Right ventricle myocardium inferior (tissue), 1 donor: ENCODE measurements around the gene TXNRD2. TPM values are rescaled to one million over a fixed set of nuclear protein-coding genes. Genes with fewer than 3 reads are reported as not detected.

Source experiments
- ATAC-seq: fragments of 200-7000 bp; cut with Tn5 transposase; one replicate; pipeline ENCODE4 v1.9.1; 2020; ENCODE audit warnings: mild to moderate bottlenecking, moderate library complexity
- DNase-seq: peaks from one replicate; pipeline ENCODE4 v3.0.0; 2021; ENCODE audit errors: missing footprints
- intact Hi-C: fragments of 100-400 bp; cut with DNase I; formaldehyde crosslinking; loops from one replicate; pipeline ENCODE4 v1.11.0; 2022
- total RNA-seq: library from RNA; stranded (reverse); fragmentation: NEBNext Ultra II Directional; extraction: Animal tissue kit (Norgen Biotek cat#: 25700); gene quantifications from one replicate; pipeline ENCODE4 v1.2.1, GENCODE V29; 2021
- donor health status: DM: no; HTN: yes; CAD: no; lungs with severe emphysema.

The TXNRD2 gene
- total RNA-seq, 1 donor from 2014 or later: 40.9 TPM

DNA sequence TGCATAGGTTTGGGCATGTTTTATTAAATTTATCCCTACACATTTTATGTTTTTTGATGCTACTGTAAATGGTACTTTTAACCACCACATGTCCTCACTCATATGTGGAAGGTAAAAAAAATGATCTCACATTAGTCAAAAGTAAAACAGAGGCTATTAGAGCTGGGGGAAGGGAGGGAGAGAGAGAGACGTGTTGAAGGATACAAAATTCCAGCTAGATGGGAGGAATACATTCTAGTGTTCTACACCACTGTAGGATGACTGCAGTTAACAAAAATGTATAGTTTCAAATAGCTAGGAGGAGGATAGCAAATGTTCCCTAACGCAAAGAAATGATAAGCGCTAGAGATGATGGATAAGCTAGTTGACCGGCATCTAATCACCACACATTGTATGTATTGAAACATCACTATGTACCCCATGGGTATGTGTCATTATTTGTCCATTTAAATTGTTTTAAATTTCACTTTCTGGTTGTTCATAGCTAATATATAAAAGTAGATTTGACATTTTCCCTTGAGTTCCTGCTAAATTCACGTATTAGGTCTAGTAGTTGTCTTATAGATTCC is 77.0 kb downstream of the TXNRD2 start:
- DNase-seq (no peak), ATAC-seq (no peak)
- intact Hi-C loops: no loop called here

- ATAC-seq (no peak), DNase-seq (no peak)
- intact Hi-C loops: no loop called here
Observed at GRCh38 chr22:19863571-19863970, 78.0 kb downstream of the TXNRD2 start.

DNA sequence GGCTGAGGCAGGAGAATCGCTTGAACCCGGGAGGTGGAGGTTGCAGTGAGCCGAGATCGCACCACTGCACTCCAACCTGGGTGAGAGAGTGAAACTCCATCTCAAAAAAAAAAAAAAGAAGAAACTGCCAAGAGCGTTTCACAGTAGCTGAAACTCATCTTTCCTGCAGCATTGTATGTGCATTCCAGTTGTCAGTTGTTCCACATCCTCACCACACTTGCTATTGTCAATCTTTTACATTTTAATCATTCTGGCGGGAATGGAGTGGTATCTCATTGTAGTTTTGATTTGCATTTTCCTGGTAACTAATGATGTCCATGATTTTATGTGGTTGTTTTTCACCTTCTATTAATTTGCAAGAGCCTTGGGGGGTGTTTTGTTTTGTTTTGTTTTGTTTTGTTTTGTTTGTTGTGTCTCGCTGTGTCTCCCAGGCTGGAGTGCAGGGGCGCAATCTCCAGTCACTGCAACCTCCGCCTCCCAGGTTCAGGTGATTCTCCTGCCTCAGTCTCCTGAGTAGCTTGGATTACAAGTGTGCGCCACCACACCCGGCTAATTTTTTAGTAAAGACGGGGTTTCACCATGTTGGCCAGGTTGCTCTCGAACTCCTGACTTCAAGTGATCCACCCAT is 78.9 kb downstream of the TXNRD2 start:
- ATAC-seq (no peak), DNase-seq (no peak)
- intact Hi-C loops: no loop called here

- intact Hi-C loops: loop anchor here (10.0 kb wide), 1 partner anchor 255 kb away; the partner anchor contains the start of genes RANBP1 and TRMT2A
- ATAC-seq (no peak), DNase-seq (no peak)
Observed at GRCh38 chr22:19859861-19860510, 81.6 kb downstream of the TXNRD2 start.

GRCh38 chr22:19857382-19857781 is 84.2 kb downstream of the TXNRD2 start:
- ATAC-seq: no peak

GRCh38 chr22:19855504-19856409 is 85.9 kb downstream of the TXNRD2 start:
- DNase-seq (peak; percentile 77), ATAC-seq (peak; percentile 15)
- intact Hi-C loops: loop anchor here (2.0 to 10.0 kb wide), 2 partner anchors 25 to 259 kb away; partner anchors contain the start of genes RANBP1 and TRMT2A

More at GRCh38 chr22:19857382-19857781, 84.2 kb downstream of the TXNRD2 start:
- intact Hi-C loops: loop anchor here (10.0 kb wide), 1 partner anchor 257 kb away; the partner anchor contains the start of genes RANBP1 and TRMT2A
- DNase-seq: no peak

GRCh38 chr22:19854778-19855503 is 86.7 kb downstream of the TXNRD2 start, which contains the start of the genes GNB1L and RTL10:
Gene GNB1L, minus strand, starts transcription at chr22:19854874. Its CDS starts 33,519 bp downstream, at chr22:19821355.
Gene RTL10, minus strand, starts transcription at chr22:19854874. Its CDS starts 2,613 bp downstream, at chr22:19852261.
- intact Hi-C loops: loop anchor here (2.0 to 10.0 kb wide), 3 partner anchors 26 to 260 kb away; partner anchors contain the start of genes RANBP1 and TRMT2A
- ATAC-seq (peak; percentile 99), DNase-seq (peak; percentile 100)

- intact Hi-C loops: loop anchor here (2.0 to 10.0 kb wide), 3 partner anchors 27 to 261 kb away; partner anchors contain the start of genes RANBP1 and TRMT2A
Observed at GRCh38 chr22:19853879-19854777, 87.5 kb downstream of the TXNRD2 start.

GRCh38 chr22:19853058-19853878 is 88.3 kb downstream of the TXNRD2 start:
- ATAC-seq (no peak), DNase-seq (no peak)
- intact Hi-C loops: loop anchor here (5.0 to 10.0 kb wide), 2 partner anchors 106 to 262 kb away; partner anchors contain the start of genes RANBP1 and TRMT2A

More at GRCh38 chr22:19853879-19854777, 87.5 kb downstream of the TXNRD2 start:
- peak; percentile 59 for DNase-seq
- ATAC-seq: peak; percentile 0

GRCh38 chr22:19852177-19852781 is 89.3 kb downstream of the TXNRD2 start:
- no peak for ATAC-seq
- intact Hi-C loops: loop anchor here (5.0 to 10.0 kb wide), 2 partner anchors 105 to 263 kb away; partner anchors contain the start of genes RANBP1 and TRMT2A
- DNase-seq: no peak

DNA sequence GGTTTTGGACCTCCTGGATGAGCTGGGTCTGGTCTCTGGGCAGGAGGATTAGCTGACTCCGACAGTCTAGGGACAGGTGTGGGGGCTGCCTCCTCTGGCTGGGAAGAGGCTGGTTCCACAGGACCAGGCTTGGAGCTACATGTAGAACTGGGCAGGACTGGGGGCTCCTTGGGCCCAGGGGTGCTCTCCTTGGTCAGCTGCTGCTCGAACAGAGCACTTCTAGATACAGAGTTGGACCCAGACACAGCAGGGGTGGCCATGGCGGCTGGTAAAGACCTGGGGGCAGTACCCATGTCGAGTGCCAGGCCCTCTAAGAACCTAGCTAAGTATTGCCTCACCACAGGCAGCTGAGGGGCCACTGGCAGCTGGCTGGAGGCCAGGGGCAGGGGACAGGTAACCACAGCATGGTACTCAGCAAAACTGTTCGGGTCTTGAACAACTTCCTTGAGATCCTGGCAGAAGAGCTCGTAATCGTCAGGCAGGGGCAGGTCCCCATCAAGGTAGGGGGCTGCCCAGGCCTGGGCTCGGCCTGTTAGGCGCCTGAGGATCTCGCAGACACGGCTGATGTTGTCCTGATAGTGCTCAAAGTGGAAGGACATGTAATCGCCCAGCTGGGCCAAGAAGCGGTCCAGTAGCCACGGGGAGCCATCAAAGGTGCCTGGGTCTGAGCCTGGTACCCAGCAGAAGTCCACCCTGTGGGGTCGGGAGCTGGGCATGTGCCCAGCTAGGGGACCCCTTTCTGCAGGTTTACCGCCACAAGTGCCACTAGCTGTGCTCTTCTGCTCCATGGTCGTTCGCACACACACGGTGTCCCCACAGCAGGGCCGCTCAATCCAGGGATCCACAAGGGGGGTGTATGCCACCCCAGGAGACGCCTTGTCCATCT is 90.1 kb downstream of the TXNRD2 start:
- intact Hi-C loops: loop anchor here (5.0 to 10.0 kb wide), 2 partner anchors 104 to 263 kb away; partner anchors contain the start of genes RANBP1 and TRMT2A
- DNase-seq (peak; percentile 53), ATAC-seq (no peak)

- no peak for DNase-seq
- intact Hi-C loops: loop anchor here (5.0 to 10.0 kb wide), 2 partner anchors 103 to 264 kb away; partner anchors contain the start of genes RANBP1 and TRMT2A
Observed at GRCh38 chr22:19850763-19851109, 90.9 kb downstream of the TXNRD2 start.

GRCh38 chr22:19849835-19850762 is 91.5 kb downstream of the TXNRD2 start:
- no peak for ATAC-seq
- peak; percentile 60 for DNase-seq
- intact Hi-C loops: loop anchor here (5.0 to 10.0 kb wide), 2 partner anchors 103 to 265 kb away; partner anchors contain the start of genes RANBP1 and TRMT2A

More at GRCh38 chr22:19850763-19851109, 90.9 kb downstream of the TXNRD2 start:
- ATAC-seq: no peak
